ENCODE measurements around the gene PATJ. TPM values are rescaled to one million over a fixed set of nuclear protein-coding genes. Genes with fewer than 3 reads are reported as not detected.

Gene PATJ
- total and polyA plus RNA-seq, 2 donors (not counting 1 experiment from before 2014, with no cell fraction given): 8.0 to 45.3 TPM

GRCh38 chr1:61921435-61921834 lies 179.2 kb downstream of the PATJ start:
- no peaks in the 10 kb centered on the region for H3K9me3 Mint-ChIP-seq (ENCODE audit: insufficient read depth)
- H3K36me3 ChIP-seq (replicated peaks in 1 of 2; ENCODE audit: control extremely low read depth in 1 of 2, control insufficient read depth in 1 of 2, extremely low read depth in 1 of 2, insufficient read depth in 2 of 2, low read length in 1 of 2): no peaks in the 10 kb centered on the region
- H3K27ac ChIP-seq (ENCODE audit: low read length in 2 of 2): no peak overlapping the region
- H3K4me3 ChIP-seq (ENCODE audit: control extremely low read depth in 1 of 5, extremely low read depth in 1 of 5, insufficient read depth in 1 of 5, low read depth in 2 of 5, low read length in 4 of 5): no peak overlapping the region
- no peak overlapping the region for H3K27ac Mint-ChIP-seq
- H3K4me1 ChIP-seq (ENCODE audit: control insufficient read depth in 2 of 2, insufficient read depth in 2 of 2, low read length in 2 of 2): no peaks in the 10 kb centered on the region
- CTCF ChIA-PET: no interaction called here
- intact Hi-C loops (cut with micrococcal nuclease): no loop called here
- DNase-seq: no peak
- no peaks in the 10 kb centered on the region for H3K27me3 ChIP-seq (replicated peaks in 1 of 4; ENCODE audit: control extremely low read depth in 1 of 4, control insufficient read depth in 3 of 4, insufficient read depth in 4 of 4, low read length in 3 of 4)
- ATAC-seq (ENCODE audit: low read depth): no peak
- no peaks in the 10 kb centered on the region for H3K9me3 ChIP-seq (ENCODE audit: control extremely low read depth in 1 of 3, control insufficient read depth in 2 of 3, insufficient read depth in 1 of 3, low read length in 2 of 3)
- H3K4me3 Mint-ChIP-seq: no peak overlapping the region
- POLR2A ChIA-PET: no interaction called here
- no peak overlapping the region for H3K4me2 ChIP-seq (replicated peaks; ENCODE audit: low read depth, low read length, poor library complexity, severe bottlenecking)
- TF ChIP-seq CTCF (IDR thresholded peaks at IDR 0.05): no peak
- no peak for TF ChIP-seq EZH2 (IDR thresholded peaks at IDR 0.05; ENCODE audit: borderline replicate concordance, insufficient read depth, low read depth, low read length, poor library complexity, severe bottlenecking)
- H4K20me1 ChIP-seq (ENCODE audit: control insufficient read depth, insufficient read depth, low read length, poor library complexity, severe bottlenecking): no peaks in the 10 kb centered on the region
- H3K79me2 ChIP-seq (ENCODE audit: control insufficient read depth, insufficient read depth, low read length): no peaks in the 10 kb centered on the region
- no peak overlapping the region for H3K9ac ChIP-seq (ENCODE audit: low read length)
- H2AFZ ChIP-seq (ENCODE audit: insufficient read depth, low read depth, low read length, poor library complexity, severe bottlenecking): no peak overlapping the region
- H3K27me3 Mint-ChIP-seq: no peaks in the 10 kb centered on the region
- H3K4me1 Mint-ChIP-seq: no peaks in the 10 kb centered on the region

- H3K36me3 ChIP-seq (replicated peaks in 1 of 2; ENCODE audit: control extremely low read depth in 1 of 2, control insufficient read depth in 1 of 2, extremely low read depth in 1 of 2, insufficient read depth in 2 of 2, low read length in 1 of 2): no peaks in the 10 kb centered on the region
- Mint-ChIP-seq H3K4me3 (no peak overlapping the region), H3K27ac (no peak overlapping the region), H3K27me3 (no peaks in the 10 kb centered on the region), H3K9me3 (ENCODE audit: insufficient read depth) (no peaks in the 10 kb centered on the region), H3K4me1 (no peaks in the 10 kb centered on the region)
- no peaks in the 10 kb centered on the region for H3K9me3 ChIP-seq (ENCODE audit: control extremely low read depth in 1 of 3, control insufficient read depth in 2 of 3, insufficient read depth in 1 of 3, low read length in 2 of 3)
- no peaks in the 10 kb centered on the region for H3K27me3 ChIP-seq (replicated peaks in 1 of 4; ENCODE audit: control extremely low read depth in 1 of 4, control insufficient read depth in 3 of 4, insufficient read depth in 4 of 4, low read length in 3 of 4)
- no peak overlapping the region for H2AFZ ChIP-seq (ENCODE audit: insufficient read depth, low read depth, low read length, poor library complexity, severe bottlenecking)
- DNase-seq: no peak
- ChIA-PET POLR2A (no interaction called here), CTCF (no interaction called here)
- WGBS (ENCODE audit: insufficient coverage): no CpG with 5 or more reads among the region's 3 CpGs
- no peak overlapping the region for H3K9ac ChIP-seq (ENCODE audit: low read length)
- H3K4me1 ChIP-seq (ENCODE audit: control insufficient read depth in 2 of 2, insufficient read depth in 2 of 2, low read length in 2 of 2): no peaks in the 10 kb centered on the region
- H4K20me1 ChIP-seq (ENCODE audit: control insufficient read depth, insufficient read depth, low read length, poor library complexity, severe bottlenecking): no peaks in the 10 kb centered on the region
- H3K4me2 ChIP-seq (replicated peaks; ENCODE audit: low read depth, low read length, poor library complexity, severe bottlenecking): no peak overlapping the region
- H3K79me2 ChIP-seq (ENCODE audit: control insufficient read depth, insufficient read depth, low read length): no peaks in the 10 kb centered on the region
- intact Hi-C loops (cut with micrococcal nuclease): no loop called here
- H3K27ac ChIP-seq (ENCODE audit: low read length in 2 of 2): no peak overlapping the region
- H3K4me3 ChIP-seq (ENCODE audit: control extremely low read depth in 1 of 5, extremely low read depth in 1 of 5, insufficient read depth in 1 of 5, low read depth in 2 of 5, low read length in 4 of 5): no peak overlapping the region
- no peak for ATAC-seq (ENCODE audit: low read depth)
- TF ChIP-seq CTCF (IDR thresholded peaks at IDR 0.05) (no peak), EZH2 (IDR thresholded peaks at IDR 0.05; ENCODE audit: borderline replicate concordance, insufficient read depth, low read depth, low read length, poor library complexity, severe bottlenecking) (no peak)
Measured at GRCh38 chr1:61922950-61923480, 180.7 kb downstream of the PATJ start.
